IMR-90 (cell line): ENCODE results near the gene CDH26.

Experiments
- BHLHE40 ChIP-seq: fragments of 150-350 bp; IDR thresholded peaks from 2 replicates; pipeline ENCODE4 v1.6.1; 2016; ENCODE audit warnings: mild to moderate bottlenecking, low read depth, low read length
- CEBPB ChIP-seq: IDR thresholded peaks from 2 replicates; pipeline ENCODE4 v1.6.1; 2012; ENCODE audit warnings: low read depth, low read length, improper control_type of control experiment
- CTCF ChIP-seq: conservative IDR thresholded peaks from 2 replicates; pipeline ENCODE4 v1.5.1; 2012; ENCODE audit warnings: mild to moderate bottlenecking, low read depth, low read length, improper control_type of control experiment
- POLR2A ChIP-seq: IDR thresholded peaks from 2 replicates; pipeline ENCODE4 v1.6.1; 2012; ENCODE audit warnings: mild to moderate bottlenecking, low read depth, low read length
- RFX5 ChIP-seq: IDR thresholded peaks from 2 replicates; pipeline ENCODE4 v1.8.0; 2012; ENCODE audit warnings: low read depth, mild to moderate bottlenecking, low read length, moderate library complexity
- USF2 ChIP-seq: fragments of 150-350 bp; IDR thresholded peaks from 2 replicates; pipeline ENCODE4 v1.6.1; 2017; ENCODE audit warnings: mild to moderate bottlenecking, antibody characterized with exemption, low read length, low read depth

- TF ChIP-seq CTCF, result no peak
- no peak for TF ChIP-seq POLR2A
- no peak for TF ChIP-seq USF2
- no peak for TF ChIP-seq CEBPB
- TF ChIP-seq BHLHE40, result no peak
- no peak for TF ChIP-seq RFX5
These were observed 62.9 kb downstream of the CDH26 start for GRCh38 chr20:60021104-60021503.
